B cell (primary cell): ENCODE results near the gene CHRNA7. TPM values are rescaled to one million over a fixed set of nuclear protein-coding genes. Genes with fewer than 3 reads are reported as not detected.

Experiments
- ATAC-seq: fragments of 200-7000 bp; cut with Tn5 transposase; one replicate; pipeline ENCODE4 v1.10.0; 2021; ENCODE audit warnings: low read depth, mild to moderate bottlenecking, moderate number of reproducible peaks, moderate library complexity
- CTCF ChIA-PET: fragments of 350-600 bp; sonication (Branson Sonifier 250); formaldehyde crosslinking; loops from one replicate; lab custom pipeline; 2021; ENCODE audit warnings: antibody characterized with exemption, inconsistent platforms; lab: Charles Lee
- POLR2A ChIA-PET: fragments of 350-600 bp; sonication (Branson Sonifier 250); formaldehyde crosslinking; loops from one replicate; lab custom pipeline; 2021; ENCODE audit warnings: antibody characterized with exemption; lab: Charles Lee
- DNase-seq: peaks from one replicate; pipeline ENCODE4 v3.0.0; 2013
- H2AFZ ChIP-seq: 2 replicates; pipeline ENCODE4 v1.6.1; 2012; ENCODE audit warnings: mild to moderate bottlenecking, low read depth, low read length; ENCODE audit not compliant: insufficient read depth, poor library complexity, severe bottlenecking
- H3K27ac ChIP-seq, 2 donors: 1 replicate in 1 of 2; 2 replicates in 1 of 2; pipeline ENCODE4 v1.5.1; 2012 to 2013; ENCODE audit warnings: low read length in 2 of 2, mild to moderate bottlenecking in 2 of 2, moderate library complexity in 1 of 2
- H3K27me3 ChIP-seq, 4 experiments: fragments of 200-600 bp in 1 of 4; sonication (generic) in 1 of 4; replicated peaks in 1 of 4; 1 replicate in 2 of 4; 2 replicates in 2 of 4; pipeline versions ENCODE4 v1.6.1 to v1.7.0; 2013 to 2016; ENCODE audit warnings: low read length in 3 of 4, mild to moderate bottlenecking in 2 of 4, mixed read lengths in 1 of 4, moderate library complexity in 1 of 4; ENCODE audit not compliant: insufficient read depth in 4 of 4, control insufficient read depth in 3 of 4; ENCODE audit errors: control extremely low read depth in 1 of 4
- H3K36me3 ChIP-seq, 2 experiments: replicated peaks in 1 of 2; 1 replicate in 1 of 2; 2 replicates in 1 of 2; pipeline versions ENCODE4 v1.6.1 to v1.7.1; 2013; ENCODE audit warnings: low read length in 1 of 2; ENCODE audit not compliant: insufficient read depth in 2 of 2, control insufficient read depth in 1 of 2; ENCODE audit errors: control extremely low read depth in 1 of 2, extremely low read depth in 1 of 2
- H3K4me1 ChIP-seq, 2 donors: fragments of 200-600 bp in 1 of 2; sonication (generic) in 1 of 2; 1 replicate in 1 of 2; 2 replicates in 1 of 2; pipeline versions ENCODE4 v1.5.1 to v1.6.1; 2013 to 2017; ENCODE audit warnings: low read length in 2 of 2; ENCODE audit not compliant: control insufficient read depth in 2 of 2, insufficient read depth in 2 of 2
- H3K4me2 ChIP-seq: replicated peaks from 2 replicates; pipeline ENCODE3; 2012; ENCODE audit warnings: mild to moderate bottlenecking, low read depth, low read length; ENCODE audit not compliant: poor library complexity, severe bottlenecking
- H3K4me3 ChIP-seq, 5 experiments: fragments of 200-600 bp in 1 of 5; sonication (generic) in 1 of 5; 1 replicate in 3 of 5; 2 replicates in 2 of 5; pipeline versions ENCODE4 v1.5.1 to v1.7.0; 2011 to 2016; ENCODE audit warnings: low read length in 4 of 5, mild to moderate bottlenecking in 4 of 5, low read depth in 2 of 5, control low read depth in 1 of 5, moderate library complexity in 1 of 5; ENCODE audit not compliant: insufficient read depth in 1 of 5; ENCODE audit errors: control extremely low read depth in 1 of 5, extremely low read depth in 1 of 5
- H3K79me2 ChIP-seq: fragments of 200-600 bp; sonication (generic); one replicate; pipeline ENCODE4 v1.6.0; 2016; ENCODE audit warnings: low read length; ENCODE audit not compliant: control insufficient read depth, insufficient read depth
- H3K9ac ChIP-seq: fragments of 200-600 bp; sonication (generic); 2 replicates; pipeline ENCODE4 v1.6.1; 2017; ENCODE audit warnings: mild to moderate bottlenecking, low read length, moderate library complexity
- H3K9me3 ChIP-seq, 3 donors: one replicate each; pipeline versions ENCODE4 v1.6.1 to v1.7.1; 2013; ENCODE audit warnings: low read length in 2 of 3; ENCODE audit not compliant: control insufficient read depth in 2 of 3, insufficient read depth in 1 of 3; ENCODE audit errors: control extremely low read depth in 1 of 3
- H4K20me1 ChIP-seq: 2 replicates; pipeline ENCODE4 v1.6.0; 2012; ENCODE audit warnings: mild to moderate bottlenecking, low read length; ENCODE audit not compliant: insufficient read depth, control insufficient read depth, poor library complexity, severe bottlenecking
- H3K27ac Mint-ChIP-seq: one replicate; pipeline ENCODE4 v1.8.0; 2021; ENCODE audit warnings: mixed read lengths
- H3K27me3 Mint-ChIP-seq: one replicate; pipeline ENCODE4 v1.8.0; 2021; ENCODE audit warnings: mixed read lengths
- H3K4me1 Mint-ChIP-seq: one replicate; pipeline ENCODE4 v1.8.0; 2021; ENCODE audit warnings: mixed read lengths
- H3K4me3 Mint-ChIP-seq: one replicate; pipeline ENCODE4 v1.8.0; 2021; ENCODE audit warnings: mixed read lengths
- H3K9me3 Mint-ChIP-seq: one replicate; pipeline ENCODE4 v1.8.0; 2022; ENCODE audit warnings: mixed read lengths; ENCODE audit not compliant: insufficient read depth
- CTCF ChIP-seq: fragments of 200-600 bp; IDR thresholded peaks from one replicate; pipeline ENCODE4 v1.8.0; 2022; ENCODE audit warnings: antibody characterized with exemption, mild to moderate bottlenecking
- EZH2 ChIP-seq: IDR thresholded peaks from 2 replicates; pipeline ENCODE4 v1.6.1; 2012; ENCODE audit warnings: borderline replicate concordance, low read depth, mild to moderate bottlenecking, moderate library complexity, low read length; ENCODE audit not compliant: insufficient read depth, poor library complexity, severe bottlenecking
- WGBS: methylation state at CpG from one replicate; pipeline ENCODE4 v1.1.5; 2013; ENCODE audit warnings: missing lambda C conversion rate; ENCODE audit not compliant: insufficient coverage; 5-methylcytosine and 5-hydroxymethylcytosine counted together
- intact Hi-C: fragments of 100-400 bp; cut with micrococcal nuclease; formaldehyde crosslinking; loops from one replicate; pipeline ENCODE4 v1.10.0; 2022
- polyA plus RNA-seq: library from polyadenylated mRNA; depleted of rRNA; stranded (reverse); fragments of >200 nt; gene quantifications from 2 replicates; pipeline ENCODE4 v1.2.3, GENCODE V29; 2012
- total RNA-seq, 2 donors: library from RNA; stranded (reverse); fragments of 120-200 nt in 1 of 2; gene quantifications; 1 replicate in 1 of 2; 2 replicates in 1 of 2; pipeline versions ENCODE4 v1.2.3 to v1.2.4, GENCODE V29; 2013 to 2022

Gene CHRNA7
- total and polyA plus RNA-seq, 2 donors (not counting 1 experiment from before 2014, with no cell fraction given), result 0.16 TPM; not detected in 1

DNA sequence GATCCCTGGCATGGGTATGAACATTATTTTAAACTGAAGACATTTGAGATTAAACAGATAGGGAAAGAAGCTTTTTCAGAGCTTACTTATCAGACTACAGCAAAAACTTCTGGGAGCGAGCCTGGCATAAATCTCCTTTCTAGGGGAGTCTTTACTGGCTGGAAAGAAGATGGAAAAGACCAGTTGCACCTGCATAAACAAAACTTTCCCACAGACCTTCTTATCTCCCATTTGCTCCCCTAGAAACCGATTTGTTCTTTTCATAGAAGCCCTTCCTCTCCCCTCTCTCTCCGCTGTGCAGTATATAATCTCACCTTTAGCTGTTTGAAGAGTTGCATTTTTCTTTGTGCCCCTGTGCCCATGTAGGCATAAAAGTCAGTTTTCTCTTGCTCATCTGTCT is 93.2 kb downstream of the CHRNA7 start:
- Histone ChIP-seq H3K4me1 (no peaks in the 10 kb centered on the region), H3K9me3 (no peaks in the 10 kb centered on the region), H3K4me3 (no peak overlapping the region), H3K79me2 (no peaks in the 10 kb centered on the region), H2AFZ (no peak overlapping the region), H3K27ac (no peak overlapping the region), H3K4me2 (no peak overlapping the region), H3K9ac (no peak overlapping the region), H3K36me3 (no peaks in the 10 kb centered on the region), H3K27me3 (no peaks in the 10 kb centered on the region), H4K20me1 (no peaks in the 10 kb centered on the region)
- H3K4me3 Mint-ChIP-seq, result no peak overlapping the region
- WGBS, result no CpG with 5 or more reads among the region's 3 CpGs
- no peak for TF ChIP-seq CTCF
- no peak for TF ChIP-seq EZH2
- H3K27ac Mint-ChIP-seq, result no peak overlapping the region
- POLR2A ChIA-PET, result no interaction called here
- ATAC-seq (no peak), DNase-seq (no peak)
- intact Hi-C loops, result no loop called here
- peaks cover 4% of the 10 kb centered on the region for H3K27me3 Mint-ChIP-seq
- H3K4me1 Mint-ChIP-seq, result no peaks in the 10 kb centered on the region
- CTCF ChIA-PET, result no interaction called here
- H3K9me3 Mint-ChIP-seq, result no peaks in the 10 kb centered on the region

DNA sequence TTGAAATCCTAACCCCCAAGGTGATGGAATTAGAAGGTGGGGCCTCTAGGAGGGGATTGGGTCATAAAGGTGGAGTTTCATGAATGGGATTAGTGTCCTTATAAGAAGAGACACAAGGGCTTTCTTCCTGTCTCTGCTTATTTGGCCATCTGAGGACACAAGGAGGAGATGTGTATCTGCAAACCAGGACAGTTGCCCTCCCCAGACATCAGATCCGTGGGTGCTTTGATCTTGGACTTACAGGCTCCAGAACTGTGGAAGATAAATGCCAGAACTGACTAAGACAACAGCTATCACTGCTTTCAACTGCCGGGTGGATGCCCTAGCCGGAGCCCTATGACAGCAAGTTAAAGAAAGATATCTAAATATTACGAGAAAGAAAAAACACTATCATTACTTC is 94.4 kb downstream of the CHRNA7 start:
- 62% methylated on average over 1 of the region's 4 CpGs for WGBS
- CTCF ChIA-PET, result no interaction called here
- H3K36me3 ChIP-seq, result no peaks in the 10 kb centered on the region
- POLR2A ChIA-PET, result no interaction called here
- no peaks in the 10 kb centered on the region for H4K20me1 ChIP-seq
- Mint-ChIP-seq H3K9me3 (no peaks in the 10 kb centered on the region), H3K27me3 (peaks cover 4% of the 10 kb centered on the region), H3K27ac (no peak overlapping the region), H3K4me1 (no peaks in the 10 kb centered on the region), H3K4me3 (no peak overlapping the region)
- H2AFZ ChIP-seq, result no peak overlapping the region
- no peak for TF ChIP-seq EZH2
- TF ChIP-seq CTCF, result no peak
- H3K9me3 ChIP-seq, result no peaks in the 10 kb centered on the region
- no peaks in the 10 kb centered on the region for H3K79me2 ChIP-seq
- H3K4me3 ChIP-seq, result no peak overlapping the region
- no peaks in the 10 kb centered on the region for H3K27me3 ChIP-seq
- H3K9ac ChIP-seq, result no peak overlapping the region
- H3K4me2 ChIP-seq, result no peak overlapping the region
- no peak overlapping the region for H3K27ac ChIP-seq
- ATAC-seq, result no peak
- intact Hi-C loops, result no loop called here
- H3K4me1 ChIP-seq, result no peaks in the 10 kb centered on the region
- no peak for DNase-seq
